Hair follicular keratinocyte (primary cell): Measurements from ENCODE around the gene SLC13A3. TPM values are rescaled to one million over a fixed set of nuclear protein-coding genes. Genes with fewer than 3 reads are reported as not detected.

ENCODE experiments used
- total RNA-seq: library from RNA; depleted of rRNA; stranded (reverse); fragments of >200 nt; gene quantifications from 2 replicates; pipeline ENCODE4 v1.2.3, GENCODE V29; 2015

SLC13A3 gene
- total RNA-seq: 7.9 and 9.2 TPM in 2 replicates

DNA sequence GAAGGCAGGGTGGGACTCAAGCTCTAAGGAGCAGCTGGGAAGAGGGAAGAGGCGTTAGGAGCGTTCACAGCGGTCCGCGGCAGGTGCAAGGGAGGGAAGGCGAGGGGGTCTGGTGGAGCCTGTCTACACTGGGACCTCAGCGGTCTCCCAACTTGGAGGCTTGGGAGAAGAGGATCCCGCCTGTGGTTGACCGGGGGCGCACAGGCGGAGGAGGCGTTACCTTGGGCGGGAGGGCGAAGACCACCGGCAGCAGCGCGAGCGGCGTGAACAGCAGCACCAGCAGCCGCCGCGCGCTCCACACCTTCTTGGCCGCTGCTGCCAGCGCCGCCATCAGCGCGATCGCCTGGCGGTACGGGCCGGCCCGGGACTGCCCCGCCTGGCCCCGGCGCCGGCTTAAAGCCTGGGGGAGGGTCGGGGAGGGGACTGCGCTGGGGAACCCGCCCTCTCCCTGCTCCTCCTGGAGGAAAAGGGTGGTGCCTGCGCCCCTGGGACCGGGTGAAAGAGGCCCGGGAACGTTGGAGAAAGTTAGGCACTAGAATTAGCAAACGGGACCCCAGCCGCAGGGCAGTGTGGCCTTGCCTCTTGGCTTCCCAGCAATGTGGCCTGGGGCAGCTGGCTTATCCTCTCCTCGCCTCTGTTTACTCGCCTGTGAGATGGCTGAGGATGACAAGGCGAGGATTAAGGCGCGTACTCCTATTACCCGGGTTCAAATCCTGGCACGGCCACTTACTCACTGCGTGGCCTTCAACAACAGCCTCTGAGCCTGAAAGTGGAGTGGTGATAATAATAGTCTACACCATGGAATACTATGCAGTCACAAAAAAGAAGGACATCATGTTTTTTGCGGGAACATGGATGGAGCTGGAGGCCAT is at the start of gene SLC13A3:
SLC13A3 (minus strand) TSS at position 369 of the 872 bp plus-strand sequence; CDS start at position 331, 38 bp downstream.

DNA sequence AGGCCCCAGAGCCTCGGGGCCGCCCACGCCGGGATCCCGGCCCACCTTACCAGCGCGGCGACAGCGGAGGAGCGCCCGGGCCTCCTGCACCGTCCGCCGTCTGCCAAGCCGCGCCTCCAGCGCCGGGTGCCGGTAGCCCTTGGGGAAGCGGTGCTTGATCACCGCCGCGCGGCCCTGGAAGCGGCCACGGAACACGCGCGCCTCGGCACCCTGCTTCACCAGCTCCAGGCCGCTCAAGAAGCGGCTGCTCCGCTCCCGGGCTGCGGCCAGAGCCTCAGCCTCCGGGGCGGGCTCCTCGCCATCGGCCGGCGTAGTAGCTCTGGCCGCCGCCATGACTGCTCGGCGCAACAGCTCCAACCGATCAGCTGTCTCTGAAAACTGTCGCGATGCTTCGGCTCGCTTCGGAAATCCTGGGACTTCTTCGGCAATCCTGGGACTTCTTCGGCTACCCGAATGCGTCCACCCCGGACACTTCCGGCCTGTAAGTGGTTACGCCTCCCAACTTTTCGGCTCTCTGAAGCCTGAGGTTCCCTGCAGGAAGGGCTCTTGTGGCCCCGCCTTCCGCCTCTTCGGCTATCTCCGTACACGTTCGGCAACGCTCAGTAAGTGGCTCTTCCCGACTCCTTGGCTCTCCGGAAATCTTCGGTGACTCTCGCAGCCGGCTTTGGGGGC is 38.0 kb upstream of the SLC13A3 start, which contains the start of gene TP53RK:
TP53RK (minus strand) TSS at position 363 of the 672 bp plus-strand sequence; CDS start at position 333, 30 bp downstream.

DNA sequence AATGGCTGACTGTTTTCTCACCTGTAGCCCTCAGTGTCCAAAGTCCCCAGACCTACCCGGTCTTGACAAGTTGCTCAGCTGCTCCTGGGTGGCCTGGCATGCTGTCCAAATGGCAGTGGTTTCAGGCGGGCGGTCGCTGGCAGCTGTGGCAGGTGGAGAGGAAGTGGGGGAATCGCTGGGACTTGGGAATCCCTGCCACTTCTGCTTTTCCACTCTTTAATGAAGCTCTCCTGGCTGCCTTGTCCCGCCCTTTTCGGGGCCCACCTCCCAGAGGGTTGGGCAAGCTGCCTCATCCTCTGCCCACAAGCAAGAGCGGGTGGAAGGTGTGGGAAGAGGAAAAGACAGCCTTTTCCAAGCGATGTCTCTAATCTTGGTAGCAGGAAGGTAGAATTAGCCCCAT is 100.8 kb downstream of the SLC13A3 start, which contains the start of gene OCSTAMP:
OCSTAMP (minus strand) TSS at position 194 of the 400 bp plus-strand sequence; CDS start at position 100, 94 bp downstream.

DNA sequence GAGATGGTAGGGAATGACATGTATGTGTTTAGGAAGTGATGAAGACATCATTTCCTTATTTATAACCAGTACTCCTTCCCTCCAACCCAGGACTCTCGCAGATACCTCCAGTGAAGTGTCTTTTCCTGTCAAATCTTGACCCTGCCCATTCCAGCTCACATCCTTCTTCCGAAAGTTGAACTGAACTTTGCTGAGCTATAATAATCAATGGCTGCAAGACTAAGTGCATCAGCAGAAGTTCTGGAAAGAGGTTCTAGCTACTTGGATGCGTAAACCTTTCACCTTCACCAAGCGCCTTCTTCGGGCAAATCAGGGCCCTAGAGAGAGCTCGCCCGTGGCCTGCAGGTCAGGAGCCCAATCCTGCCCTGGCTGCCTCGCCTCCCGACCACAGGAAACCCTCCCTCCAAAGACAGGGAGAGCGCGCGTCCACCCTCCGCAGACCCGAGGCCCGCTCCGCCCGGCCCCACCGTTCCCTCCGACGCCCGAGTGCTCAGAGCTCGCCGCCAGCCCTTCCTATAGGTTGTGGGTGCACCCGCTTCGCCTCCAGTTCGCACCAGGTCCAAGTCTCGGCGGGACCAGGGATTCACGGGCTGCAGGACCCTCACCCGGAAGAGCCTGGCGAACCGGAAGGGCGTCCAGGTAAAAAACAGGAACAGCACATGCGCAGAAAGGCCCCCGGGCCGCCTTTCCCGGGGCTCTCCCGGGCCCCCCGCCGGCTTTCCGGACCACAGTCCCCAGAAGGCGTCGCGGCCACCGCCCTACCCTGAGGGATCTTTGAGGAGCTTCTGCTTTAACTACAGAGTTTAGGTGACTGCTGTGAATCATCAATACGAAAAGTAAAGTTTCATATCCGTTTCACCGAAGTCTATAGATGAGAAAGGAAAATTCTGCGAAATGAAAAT is 138.1 kb downstream of the SLC13A3 start, which contains the start of gene ZNF334:
ZNF334 (minus strand) TSS at position 617 of the 902 bp plus-strand sequence. CDS start 1,457 bp downstream, outside the sequence.

Other genes with a start within 250 kb of the SLC13A3 start
- 24.4 and 28.6 TPM in 2 replicates for gene ELMO2, start 244.8 kb downstream of the SLC13A3 start, total RNA-seq
- 1.1 and 2.7 TPM in 2 replicates for gene ZNF334, start 137.9 kb downstream of the SLC13A3 start, total RNA-seq
- not detected in 2 replicates for gene OCSTAMP, start 100.8 kb downstream of the SLC13A3 start, total RNA-seq
- 16.2 and 19.1 TPM in 2 replicates for gene TP53RK, start 38.0 kb upstream of the SLC13A3 start, total RNA-seq
- 0.16 and 0.19 TPM in 2 replicates for gene SLC2A10, start 58.2 kb upstream of the SLC13A3 start, total RNA-seq
- 0.08 TPM in 1 of 2 replicates, not detected in the other for gene EYA2, start 243.4 kb upstream of the SLC13A3 start, total RNA-seq